ENCODE measurements around the gene TENM4. TPM values are rescaled to one million over a fixed set of nuclear protein-coding genes. Genes with fewer than 3 reads are reported as not detected.

Gene TENM4
- polyA plus RNA-seq, 3 donors, result 0.31 to 1.7 TPM; not detected in 1

- intact Hi-C loops (cut with micrococcal nuclease), result no loop called here
- Histone ChIP-seq H3K79me2 (ENCODE audit: insufficient read depth, low read length) (no peaks in the 10 kb centered on the region), H3K27me3 (ENCODE audit: control insufficient read depth in 2 of 2, insufficient read depth in 2 of 2, low read length in 2 of 2) (peaks cover 2 to 15% of the 10 kb centered on the region in 2 donors), H4K20me1 (ENCODE audit: insufficient read depth, low read length) (no peaks in the 10 kb centered on the region), H3K27ac (ENCODE audit: low read depth in 1 of 2, low read length in 2 of 2) (no peak overlapping the region), H2AFZ (ENCODE audit: insufficient read depth, low read depth, low read length, poor library complexity, severe bottlenecking) (no peak overlapping the region), H3K9me3 (replicated peaks in 1 of 2; ENCODE audit: control insufficient read depth in 1 of 2, insufficient read depth in 1 of 2, low read length in 2 of 2) (no peaks in the 10 kb centered on the region), H3K9ac (ENCODE audit: insufficient read depth, low read length, poor library complexity, severe bottlenecking) (no peak overlapping the region), H3K36me3 (replicated peaks in 1 of 2; ENCODE audit: control insufficient read depth in 1 of 2, insufficient read depth in 2 of 2, low read length in 2 of 2) (no peaks in the 10 kb centered on the region), H3K4me2 (replicated peaks; ENCODE audit: extremely low read depth, low read length, poor library complexity, severe bottlenecking) (no peak overlapping the region), H3K4me1 (ENCODE audit: control insufficient read depth in 1 of 2, insufficient read depth in 2 of 2, low read length in 2 of 2) (no peaks in the 10 kb centered on the region), H3K4me3 (replicated peaks in 1 of 3; ENCODE audit: low read depth in 2 of 3, low read length in 3 of 3) (no peak overlapping the region)
- Mint-ChIP-seq H3K27ac (no peak overlapping the region), H3K4me3 (no peak overlapping the region), H3K36me3 (no peaks in the 10 kb centered on the region), H3K27me3 (ENCODE audit: low read depth in 3 of 3) (peaks cover 5 to 18% (median 8%) of the 10 kb centered on the region in 3 donors), H3K4me1 (peaks cover 6% of the 10 kb centered on the region), H3K9me3 (no peaks in the 10 kb centered on the region)
- no peak for TF ChIP-seq CTCF (IDR thresholded peaks at IDR 0.05)
- DNase-seq, result no peak
- WGBS (ENCODE audit: insufficient coverage), result 20% methylated on average over 1 of the region's 2 CpGs
Measured at GRCh38 chr11:79461144-79461543, 20.3 kb upstream of the TENM4 start.

- H3K36me3 Mint-ChIP-seq, result no peaks in the 10 kb centered on the region
- intact Hi-C loops (cut with micrococcal nuclease), result no loop called here
- H3K4me3 ChIP-seq (replicated peaks in 1 of 3; ENCODE audit: low read depth in 2 of 3, low read length in 3 of 3), result no peak overlapping the region
- peaks cover 8 to 28% (median 10%) of the 10 kb centered on the region in 3 donors for H3K27me3 Mint-ChIP-seq (ENCODE audit: low read depth in 3 of 3)
- no peak overlapping the region for H3K27ac Mint-ChIP-seq
- no peaks in the 10 kb centered on the region for H3K9me3 ChIP-seq (replicated peaks in 1 of 2; ENCODE audit: control insufficient read depth in 1 of 2, insufficient read depth in 1 of 2, low read length in 2 of 2)
- H3K9me3 Mint-ChIP-seq, result peaks cover 0 to 2% (median 0%) of the 10 kb centered on the region in 7 donors
- H3K36me3 ChIP-seq (replicated peaks in 1 of 2; ENCODE audit: control insufficient read depth in 1 of 2, insufficient read depth in 2 of 2, low read length in 2 of 2), result no peaks in the 10 kb centered on the region
- peaks cover 6% of the 10 kb centered on the region for H3K4me1 Mint-ChIP-seq
- peak in 1 of 3 donors; percentile 23 for DNase-seq
- no peak for TF ChIP-seq CTCF (IDR thresholded peaks at IDR 0.05)
- WGBS (ENCODE audit: insufficient coverage), result 58% methylated on average over 2 of the region's 5 CpGs
- no peak overlapping the region for H3K4me3 Mint-ChIP-seq
- no peak overlapping the region for H3K27ac ChIP-seq (ENCODE audit: low read depth in 1 of 2, low read length in 2 of 2)
- H3K4me1 ChIP-seq (ENCODE audit: control insufficient read depth in 1 of 2, insufficient read depth in 2 of 2, low read length in 2 of 2), result no peaks in the 10 kb centered on the region
- no peak overlapping the region for H2AFZ ChIP-seq (ENCODE audit: insufficient read depth, low read depth, low read length, poor library complexity, severe bottlenecking)
- H3K4me2 ChIP-seq (replicated peaks; ENCODE audit: extremely low read depth, low read length, poor library complexity, severe bottlenecking), result no peak overlapping the region
- H4K20me1 ChIP-seq (ENCODE audit: insufficient read depth, low read length), result no peaks in the 10 kb centered on the region
- no peak overlapping the region for H3K9ac ChIP-seq (ENCODE audit: insufficient read depth, low read length, poor library complexity, severe bottlenecking)
- H3K27me3 ChIP-seq (ENCODE audit: control insufficient read depth in 2 of 2, insufficient read depth in 2 of 2, low read length in 2 of 2), result peaks cover 0 to 29% of the 10 kb centered on the region in 2 donors
- H3K79me2 ChIP-seq (ENCODE audit: insufficient read depth, low read length), result no peaks in the 10 kb centered on the region
Measured at GRCh38 chr11:79458709-79459108, 17.9 kb upstream of the TENM4 start.

Data from CD14-positive monocyte (primary cell).